ENCODE results near the gene RBBP9. TPM values are rescaled to one million over a fixed set of nuclear protein-coding genes. Genes with fewer than 3 reads are reported as not detected.
A peak's percentile ranks its signal among the peaks of the same experiment; 100 is the strongest.

RBBP9 gene
- total RNA-seq, 1 donor from 2014 or later = 22.9 TPM

DNA sequence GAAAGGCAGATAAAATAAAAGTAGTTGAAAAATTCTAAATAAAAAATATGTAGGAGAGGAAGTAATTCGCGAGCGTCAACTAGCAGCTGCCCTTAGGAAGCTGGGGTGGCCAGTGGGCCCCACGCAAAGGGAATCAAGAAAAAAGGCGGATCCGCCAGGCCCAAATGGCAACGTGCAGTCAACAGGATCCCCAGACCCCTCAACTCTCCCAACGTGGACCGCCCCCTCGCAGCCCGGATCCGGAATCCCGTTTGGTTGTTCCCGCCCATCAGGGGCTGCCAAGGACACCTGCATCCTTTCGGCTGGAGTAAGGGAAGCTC, 30.5 kb downstream of the RBBP9 start:
- Mint-ChIP-seq H3K4me3 (ENCODE audit: unreplicated experiment) (peak overlapping the region; percentile 95), H3K36me3 (ENCODE audit: unreplicated experiment) (no peaks in the 10 kb centered on the region), H3K9me3 (ENCODE audit: unreplicated experiment) (peaks cover 6% of the 10 kb centered on the region), H3K4me1 (ENCODE audit: low read depth, unreplicated experiment) (peaks cover 5% of the 10 kb centered on the region), H3K27me3 (ENCODE audit: unreplicated experiment) (peaks cover 2% of the 10 kb centered on the region), H3K27ac (ENCODE audit: unreplicated experiment) (peak overlapping the region; percentile 95)
- no peak for DNase-seq
- TF ChIP-seq, protein P1, sequence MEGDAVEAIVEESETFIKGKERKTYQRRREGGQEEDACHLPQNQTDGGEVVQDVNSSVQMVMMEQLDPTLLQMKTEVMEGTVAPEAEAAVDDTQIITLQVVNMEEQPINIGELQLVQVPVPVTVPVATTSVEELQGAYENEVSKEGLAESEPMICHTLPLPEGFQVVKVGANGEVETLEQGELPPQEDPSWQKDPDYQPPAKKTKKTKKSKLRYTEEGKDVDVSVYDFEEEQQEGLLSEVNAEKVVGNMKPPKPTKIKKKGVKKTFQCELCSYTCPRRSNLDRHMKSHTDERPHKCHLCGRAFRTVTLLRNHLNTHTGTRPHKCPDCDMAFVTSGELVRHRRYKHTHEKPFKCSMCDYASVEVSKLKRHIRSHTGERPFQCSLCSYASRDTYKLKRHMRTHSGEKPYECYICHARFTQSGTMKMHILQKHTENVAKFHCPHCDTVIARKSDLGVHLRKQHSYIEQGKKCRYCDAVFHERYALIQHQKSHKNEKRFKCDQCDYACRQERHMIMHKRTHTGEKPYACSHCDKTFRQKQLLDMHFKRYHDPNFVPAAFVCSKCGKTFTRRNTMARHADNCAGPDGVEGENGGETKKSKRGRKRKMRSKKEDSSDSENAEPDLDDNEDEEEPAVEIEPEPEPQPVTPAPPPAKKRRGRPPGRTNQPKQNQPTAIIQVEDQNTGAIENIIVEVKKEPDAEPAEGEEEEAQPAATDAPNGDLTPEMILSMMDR (IDR thresholded peaks at IDR 0.05; ENCODE audit: partially characterized antibody, unreplicated experiment) = no peak

DNA sequence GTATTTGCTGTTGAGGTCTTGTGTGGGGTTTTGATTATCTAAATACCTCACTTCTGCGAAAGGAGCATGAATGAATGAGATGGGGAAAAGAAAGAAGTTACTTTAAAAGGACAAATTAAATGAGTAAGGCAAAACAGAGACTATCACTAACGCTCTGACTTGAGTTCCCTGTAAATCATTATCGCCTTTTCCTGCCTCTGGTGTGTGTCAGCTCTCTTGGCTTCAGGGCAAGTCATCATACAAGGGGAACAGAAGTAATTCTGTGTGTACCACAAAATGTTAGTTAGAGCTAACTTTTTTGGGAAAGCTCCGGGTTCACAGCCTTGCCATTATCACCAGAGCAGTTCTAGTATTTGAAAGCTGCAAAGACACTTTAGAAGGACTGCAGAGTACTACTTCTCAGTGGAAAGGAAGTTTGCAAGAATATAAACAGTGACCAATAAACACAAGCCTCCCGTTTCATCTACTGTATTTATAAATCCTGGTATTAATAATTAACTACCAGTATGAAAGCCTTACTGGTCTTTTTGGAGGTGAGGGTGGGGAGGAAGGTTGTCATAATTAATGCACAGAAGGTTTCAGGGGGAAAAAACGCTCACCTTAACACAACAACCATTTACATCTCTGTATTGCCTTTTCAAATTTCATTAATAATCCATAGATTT, 31.4 kb downstream of the RBBP9 start:
- H3K4me3 Mint-ChIP-seq (ENCODE audit: unreplicated experiment) = peak overlapping the region; percentile 95
- TF ChIP-seq, protein P1 (IDR thresholded peaks at IDR 0.05; ENCODE audit: partially characterized antibody, unreplicated experiment) = no peak
- no peak for DNase-seq
- peaks cover 5% of the 10 kb centered on the region for H3K4me1 Mint-ChIP-seq (ENCODE audit: low read depth, unreplicated experiment)
- H3K27ac Mint-ChIP-seq (ENCODE audit: unreplicated experiment) = no peak overlapping the region
- peaks cover 6% of the 10 kb centered on the region for H3K9me3 Mint-ChIP-seq (ENCODE audit: unreplicated experiment)
- peaks cover 2% of the 10 kb centered on the region for H3K27me3 Mint-ChIP-seq (ENCODE audit: unreplicated experiment)
- no peaks in the 10 kb centered on the region for H3K36me3 Mint-ChIP-seq (ENCODE audit: unreplicated experiment)

DNA sequence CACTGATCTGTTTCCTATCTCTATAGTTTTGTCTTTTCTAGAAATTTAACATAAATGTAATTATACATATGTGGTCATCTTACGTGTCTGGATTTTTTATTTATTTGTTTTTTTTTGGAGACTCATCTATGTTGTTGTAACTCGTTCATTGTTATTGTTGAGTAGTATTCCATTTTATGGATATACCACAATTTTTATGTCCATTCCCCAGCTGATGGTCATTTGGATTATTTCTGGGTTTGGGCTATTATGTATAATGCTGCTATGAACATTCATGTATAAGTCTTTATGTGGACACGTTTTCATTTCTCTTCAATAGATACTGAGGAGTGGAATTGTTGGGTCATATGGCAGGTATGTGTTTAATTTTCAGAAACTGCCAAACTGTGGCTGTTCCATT, 40.4 kb downstream of the RBBP9 start:
- no peak for DNase-seq
- no peak overlapping the region for H3K4me3 Mint-ChIP-seq (ENCODE audit: unreplicated experiment)
- TF ChIP-seq, protein P1 (IDR thresholded peaks at IDR 0.05; ENCODE audit: partially characterized antibody, unreplicated experiment) = no peak
- H3K9me3 Mint-ChIP-seq (ENCODE audit: unreplicated experiment) = no peaks in the 10 kb centered on the region
- H3K4me1 Mint-ChIP-seq (ENCODE audit: low read depth, unreplicated experiment) = no peaks in the 10 kb centered on the region
- peaks cover 1% of the 10 kb centered on the region for H3K27me3 Mint-ChIP-seq (ENCODE audit: unreplicated experiment)
- H3K27ac Mint-ChIP-seq (ENCODE audit: unreplicated experiment) = no peak overlapping the region
- H3K36me3 Mint-ChIP-seq (ENCODE audit: unreplicated experiment) = no peaks in the 10 kb centered on the region

GRCh38 chr20:18443886-18444285, 53.1 kb downstream of the RBBP9 start:
- no peak for DNase-seq
- Mint-ChIP-seq H3K27ac (ENCODE audit: unreplicated experiment) (no peak overlapping the region), H3K4me3 (ENCODE audit: unreplicated experiment) (no peak overlapping the region), H3K4me1 (ENCODE audit: low read depth, unreplicated experiment) (no peaks in the 10 kb centered on the region), H3K36me3 (ENCODE audit: unreplicated experiment) (no peaks in the 10 kb centered on the region), H3K9me3 (ENCODE audit: unreplicated experiment) (peaks cover 1% of the 10 kb centered on the region), H3K27me3 (ENCODE audit: unreplicated experiment) (peaks cover 3% of the 10 kb centered on the region)
- TF ChIP-seq, protein P1 (IDR thresholded peaks at IDR 0.05; ENCODE audit: partially characterized antibody, unreplicated experiment) = no peak

- Mint-ChIP-seq H3K4me1 (ENCODE audit: low read depth, unreplicated experiment) (no peaks in the 10 kb centered on the region), H3K27ac (ENCODE audit: unreplicated experiment) (no peak overlapping the region), H3K27me3 (ENCODE audit: unreplicated experiment) (peaks cover 3% of the 10 kb centered on the region), H3K4me3 (ENCODE audit: unreplicated experiment) (no peak overlapping the region), H3K36me3 (ENCODE audit: unreplicated experiment) (no peaks in the 10 kb centered on the region), H3K9me3 (ENCODE audit: unreplicated experiment) (no peaks in the 10 kb centered on the region)
- DNase-seq = no peak
- TF ChIP-seq, protein P1 (IDR thresholded peaks at IDR 0.05; ENCODE audit: partially characterized antibody, unreplicated experiment) = no peak
Observed at GRCh38 chr20:18440403-18440802, 56.6 kb downstream of the RBBP9 start.
